Measurements from ENCODE around the gene NFYC. TPM values are rescaled to one million over a fixed set of nuclear protein-coding genes. Genes with fewer than 3 reads are reported as not detected.

The NFYC gene
- total and polyA plus RNA-seq, 2 of the 8 experiments (the other 6 are each of a cell fraction or from before 2014, with no cell fraction given): 54.1 to 124 TPM

GRCh38 chr1:40709100-40709801, 17.7 kb downstream of the NFYC start:
- Histone ChIP-seq H3K18ac (ENCODE audit: extremely low read depth, low read length) (peak overlapping the region; percentile 93; the same call in 1 of the 2 replicates), H4K20me1 (replicated peaks in 1 of 2; ENCODE audit: control insufficient read depth in 1 of 2, insufficient read depth in 2 of 2, low read length in 2 of 2) (no peaks in the 10 kb centered on the region), H2AFZ (ENCODE audit: low read length) (peak overlapping the region; percentile 60), H3K27me3 (replicated peaks in 1 of 4; ENCODE audit: control insufficient read depth in 3 of 4, extremely low read depth in 1 of 4, insufficient read depth in 3 of 4, low read length in 3 of 4) (no peaks in the 10 kb centered on the region), H4K8ac (ENCODE audit: extremely low read depth, insufficient read depth, low read length) (no peak overlapping the region), H2BK5ac (ENCODE audit: low read depth, low read length) (peak overlapping the region; percentile 97), H4K5ac (ENCODE audit: insufficient read length, low read depth, low read length) (peak overlapping the region; percentile 100), H4K91ac (replicated peaks; ENCODE audit: insufficient read length, low read length) (peak overlapping the region; percentile 83), H3K23me2 (ENCODE audit: low read depth, low read length) (peaks cover 2% of the 10 kb centered on the region), H3K79me1 (ENCODE audit: low read depth, low read length) (no peaks in the 10 kb centered on the region), H3K14ac (ENCODE audit: insufficient read length) (no peak overlapping the region), H3K23ac (ENCODE audit: insufficient read length) (no peak overlapping the region), H2BK20ac (ENCODE audit: low read length) (0 out of 2 replicates have a peak overlapping the region, but pooled peaks have one; percentile 49), H2BK120ac (replicated peaks; ENCODE audit: low read depth, low read length) (no peak overlapping the region), H3K9ac (replicated peaks in 1 of 4; ENCODE audit: extremely low read depth in 1 of 4, low read depth in 3 of 4, low read length in 3 of 4) (peak overlapping the region; percentile 69 to 94 (median 79)), H3K79me2 (ENCODE audit: control insufficient read depth in 1 of 2, insufficient read depth in 2 of 2, low read length in 2 of 2) (peaks cover 8 to 86% of the 10 kb centered on the region in 2 experiments), H2BK12ac (ENCODE audit: low read depth, low read length) (peak overlapping the region; percentile 97; the same call in 1 of the 2 replicates), H3K4ac (replicated peaks; ENCODE audit: insufficient read length, low read depth, low read length) (no peak overlapping the region), H3K36me3 (ENCODE audit: control insufficient read depth in 2 of 4, insufficient read depth in 4 of 4, low read length in 3 of 4) (peaks cover 0 to 8% (median 0%) of the 10 kb centered on the region in 4 experiments; a peak in 2 of 8 replicates), H3K27ac (ENCODE audit: low read depth, low read length) (peak overlapping the region; percentile 82), H3K4me1 (replicated peaks in 1 of 4; ENCODE audit: control insufficient read depth in 3 of 4, insufficient read depth in 4 of 4, low read length in 3 of 4) (peaks cover 0 to 8% (median 5%) of the 10 kb centered on the region in 4 experiments; a peak in 4 of 7 replicates), H3K4me2 (ENCODE audit: insufficient read depth in 1 of 2, low read depth in 2 of 2, low read length in 2 of 2) (peak overlapping the region; percentile 69 to 87), H3K4me3 (ENCODE audit: extremely low read depth in 1 of 4, insufficient read depth in 2 of 4, low read depth in 3 of 4, low read length in 4 of 4) (peak overlapping the region; percentile 72 to 89 (median 80)), H3K56ac (replicated peaks; ENCODE audit: insufficient read length, low read depth, low read length) (peak overlapping the region; percentile 42), H3K9me3 (ENCODE audit: insufficient read depth in 2 of 2, low read depth in 1 of 2, low read length in 1 of 2) (no peaks in the 10 kb centered on the region), H2BK15ac (ENCODE audit: low read length) (0 out of 2 replicates have a peak overlapping the region, but pooled peaks have one; percentile 46), H2AK5ac (ENCODE audit: low read depth, low read length) (no peak overlapping the region; the same call in 1 of the 2 replicates)
- POLR2A ChIA-PET (ENCODE audit: partially characterized antibody): interaction anchor here (0.7 to 17.0 kb wide), 10 partner anchors 10 to 153 kb away, joined by 3 to 293 read pairs (median 6); partner anchors contain the start of genes CITED4, NFYC and RIMS3
- DNase-seq (ENCODE audit: low read depth in 1 of 2, low spot score in 2 of 2) (peak; percentile 71 to 75), FAIRE-seq (peak; percentile 93)
- WGBS, 2 experiments (ENCODE audit: extremely low coverage in 1 of 2, insufficient coverage in 1 of 2, insufficient read length in 1 of 2, insufficient replicate concordance in 2 of 2, low coverage in 1 of 2, low lambda C conversion rate in 2 of 2, missing lambda C conversion rate in 1 of 2): 0% methylated on average over 10 of the region's 10 CpGs; no CpG with 5 or more reads in 1 of the 2 experiments
- CTCF ChIA-PET (ENCODE audit: partially characterized antibody): interaction anchor here (0.9 to 1.7 kb wide), 3 partner anchors 9 to 42 kb away, joined by 3 to 5 read pairs (median 3); no protein-coding TSS in a partner anchor
- TF ChIP-seq SAP30 (IDR thresholded peaks at IDR 0.05; ENCODE audit: insufficient read depth, insufficient replicate concordance, low read length) (no peak), BACH1 (IDR thresholded peaks at IDR 0.05; ENCODE audit: low read length) (no peak), POLR2AphosphoS5 (IDR thresholded peaks at IDR 0.05; ENCODE audit: low read depth, low read length) (peak; percentile 64), JUND (IDR thresholded peaks at IDR 0.05; ENCODE audit: low read length) (0 out of 2 replicates have a peak, but pooled peaks have one; percentile 27), PHF8 (conservative IDR thresholded peaks at IDR 0.05; ENCODE audit: low read depth, low read length) (peak; percentile 49; the same call in 1 of the 2 replicates), SIX5 (IDR thresholded peaks at IDR 0.05; ENCODE audit: low read depth, low read length) (peak; percentile 32; the same call in 1 of the 2 replicates), EP300 (IDR thresholded peaks at IDR 0.05; ENCODE audit: borderline replicate concordance in 1 of 2, low read depth in 2 of 2, low read length in 2 of 2) (no peak), CHD2 (IDR thresholded peaks at IDR 0.05; ENCODE audit: low read length) (peak; percentile 84), POU5F1 (IDR thresholded peaks at IDR 0.05; ENCODE audit: low read depth, low read length) (no peak), SP2 (IDR thresholded peaks at IDR 0.05; ENCODE audit: low read length) (peak; percentile 73), CREB1 (IDR thresholded peaks at IDR 0.05) (peak; percentile 80), TEAD4 (IDR thresholded peaks at IDR 0.05; ENCODE audit: low read depth, low read length) (peak; percentile 95)
